ENCODE results near the gene UNC45A. TPM values are rescaled to one million over a fixed set of nuclear protein-coding genes. Genes with fewer than 3 reads are reported as not detected.

Gene UNC45A
- total and polyA plus RNA-seq, 2 of the 13 experiments (the other 11 are each of a cell fraction or from before 2014, with no cell fraction given) = 33.8 to 39.7 TPM

- no peak for TF ChIP-seq ZNF652 (CRISPR knock-in tag; IDR thresholded peaks at IDR 0.05; ENCODE audit: borderline replicate concordance, low read depth)
- peak; percentile 74; the same call in 1 of the 2 replicates for TF ChIP-seq ZNF280B (CRISPR knock-in tag; IDR thresholded peaks at IDR 0.05; ENCODE audit: borderline replicate concordance)
- TF ChIP-seq ZNF543 (CRISPR knock-in tag; IDR thresholded peaks at IDR 0.05) = peak; percentile 67
- peak; percentile 85 for TF ChIP-seq ZBTB38 (CRISPR knock-in tag; IDR thresholded peaks at IDR 0.05)
- peak; percentile 37 for TF ChIP-seq TGIF2 (CRISPR knock-in tag; IDR thresholded peaks at IDR 0.05)
- no peak for TF ChIP-seq SRSF9 (IDR thresholded peaks at IDR 0.05; ENCODE audit: borderline replicate concordance, insufficient read depth, low read depth, low read length, poor library complexity, severe bottlenecking)
- no peak for TF ChIP-seq BHLHE40 (IDR thresholded peaks at IDR 0.05; ENCODE audit: low read length)
- TF ChIP-seq SKIL (CRISPR knock-in tag; IDR thresholded peaks at IDR 0.05; ENCODE audit: borderline replicate concordance) = no peak
- TF ChIP-seq ZNF883 (CRISPR knock-in tag; IDR thresholded peaks at IDR 0.05; ENCODE audit: not compliant biosample characterization) = peak; percentile 30
- no peak for TF ChIP-seq ZFP82 (CRISPR knock-in tag; IDR thresholded peaks at IDR 0.05; ENCODE audit: borderline replicate concordance)
- TF ChIP-seq SRF (IDR thresholded peaks at IDR 0.05; ENCODE audit: low read depth, low read length) = no peak
- peak; percentile 56; the same call in 1 of the 2 replicates for TF ChIP-seq MYPOP (CRISPR knock-in tag; IDR thresholded peaks at IDR 0.05)
- no peak for TF ChIP-seq FOXA1 (IDR thresholded peaks at IDR 0.05)
- TF ChIP-seq FOXA1 (CRISPR knock-in tag; IDR thresholded peaks at IDR 0.05) = 0 out of 2 replicates have a peak, but pooled peaks have one; percentile 22
- peak; percentile 67; the same call in 1 of the 2 replicates for TF ChIP-seq MTA1 (CRISPR knock-in tag; IDR thresholded peaks at IDR 0.05; ENCODE audit: borderline replicate concordance)
- no peak for TF ChIP-seq SUZ12 (IDR thresholded peaks at IDR 0.05; ENCODE audit: low read depth, low read length)
- 0 out of 2 replicates have a peak, but pooled peaks have one; percentile 62 for TF ChIP-seq THAP8 (CRISPR knock-in tag; IDR thresholded peaks at IDR 0.05; ENCODE audit: borderline replicate concordance)
- TF ChIP-seq GRHL1 (CRISPR knock-in tag; conservative IDR thresholded peaks at IDR 0.05) = no peak
- 0 out of 2 replicates have a peak, but pooled peaks have one; percentile 40 for TF ChIP-seq ZNF414 (CRISPR knock-in tag; IDR thresholded peaks at IDR 0.05)
- TF ChIP-seq ZNF274 (CRISPR knock-in tag; IDR thresholded peaks at IDR 0.05) = no peak; the same call in 1 of the 2 replicates
- no peak for TF ChIP-seq ZNF567 (CRISPR knock-in tag; IDR thresholded peaks at IDR 0.05; ENCODE audit: borderline replicate concordance)
These were observed 3.0 kb upstream of the UNC45A start, which contains the start of gene HDDC3 (continued) for GRCh38 chr15:90931828-90932659.

Data from HepG2 (cell line).